Uterus (tissue), 2 donors: ENCODE results near the gene KCNJ10.

ENCODE experiments used
- POLR2A ChIP-seq, 2 donors: fragments of 450-650 bp; IDR thresholded peaks; one replicate each; pipeline ENCODE4 v1.6.1; 2016; ENCODE audit warnings: antibody characterized with exemption in 2 of 2, mild to moderate bottlenecking in 1 of 2, moderate library complexity in 1 of 2
- TF ChIP-seq, protein P1 (sequence below), 4 experiments: fragments of 200-600 bp in 2 of 4; fragments of 450-650 bp in 2 of 4; sonication (generic) in 2 of 4; IDR thresholded peaks; one replicate each; pipeline ENCODE4 v1.5.1; 2016 to 2019; ENCODE audit warnings: antibody characterized with exemption in 4 of 4, mild to moderate bottlenecking in 2 of 4, moderate library complexity in 1 of 4

DNA sequence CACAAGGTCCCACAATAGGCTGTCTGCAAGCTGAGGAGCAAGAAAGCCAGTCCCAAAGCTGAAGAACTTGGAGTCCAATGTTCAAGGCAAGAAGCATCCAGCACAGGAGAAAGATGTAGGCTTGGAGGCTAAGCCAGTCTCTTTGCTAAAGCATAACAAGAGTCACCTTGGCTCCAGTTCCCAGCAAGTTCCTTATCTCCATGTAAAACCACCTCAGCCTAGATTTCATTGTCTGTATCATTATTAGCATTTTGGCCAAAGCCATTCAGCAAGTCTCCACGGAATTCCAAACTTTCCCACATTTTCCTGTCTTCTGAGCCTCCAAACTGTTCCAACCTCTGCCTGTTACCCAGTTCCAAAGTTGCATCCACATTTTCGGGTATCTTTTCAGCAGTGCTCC is 75.1 kb downstream of the KCNJ10 start:
- TF ChIP-seq, protein P1, sequence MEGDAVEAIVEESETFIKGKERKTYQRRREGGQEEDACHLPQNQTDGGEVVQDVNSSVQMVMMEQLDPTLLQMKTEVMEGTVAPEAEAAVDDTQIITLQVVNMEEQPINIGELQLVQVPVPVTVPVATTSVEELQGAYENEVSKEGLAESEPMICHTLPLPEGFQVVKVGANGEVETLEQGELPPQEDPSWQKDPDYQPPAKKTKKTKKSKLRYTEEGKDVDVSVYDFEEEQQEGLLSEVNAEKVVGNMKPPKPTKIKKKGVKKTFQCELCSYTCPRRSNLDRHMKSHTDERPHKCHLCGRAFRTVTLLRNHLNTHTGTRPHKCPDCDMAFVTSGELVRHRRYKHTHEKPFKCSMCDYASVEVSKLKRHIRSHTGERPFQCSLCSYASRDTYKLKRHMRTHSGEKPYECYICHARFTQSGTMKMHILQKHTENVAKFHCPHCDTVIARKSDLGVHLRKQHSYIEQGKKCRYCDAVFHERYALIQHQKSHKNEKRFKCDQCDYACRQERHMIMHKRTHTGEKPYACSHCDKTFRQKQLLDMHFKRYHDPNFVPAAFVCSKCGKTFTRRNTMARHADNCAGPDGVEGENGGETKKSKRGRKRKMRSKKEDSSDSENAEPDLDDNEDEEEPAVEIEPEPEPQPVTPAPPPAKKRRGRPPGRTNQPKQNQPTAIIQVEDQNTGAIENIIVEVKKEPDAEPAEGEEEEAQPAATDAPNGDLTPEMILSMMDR (IDR thresholded peaks at IDR 0.05): no peak
- TF ChIP-seq POLR2A (IDR thresholded peaks at IDR 0.05): no peak
